ENCODE data around the gene APRT. TPM values are rescaled to one million over a fixed set of nuclear protein-coding genes. Genes with fewer than 3 reads are reported as not detected.

Gene APRT
- total RNA-seq, 1 experiment from 2014 or later: 134 TPM

- no TSS peak for BruUV-seq (replicated peaks)
- no peaks in the 10 kb centered on the region for H3K27me3 ChIP-seq (replicated peaks; ENCODE audit: insufficient read depth, low read depth, low read length, poor library complexity)
- H3K27ac ChIP-seq (ENCODE audit: low read depth, low read length, poor library complexity, severe bottlenecking): no peak overlapping the region
- no peak overlapping the region for H3K4me3 ChIP-seq (ENCODE audit: low read depth, low read length, poor library complexity, severe bottlenecking)
- no peak for TF ChIP-seq EZH2 (IDR thresholded peaks at IDR 0.05; ENCODE audit: borderline replicate concordance, low read depth, low read length, poor library complexity, severe bottlenecking)
- TF ChIP-seq, protein P1, sequence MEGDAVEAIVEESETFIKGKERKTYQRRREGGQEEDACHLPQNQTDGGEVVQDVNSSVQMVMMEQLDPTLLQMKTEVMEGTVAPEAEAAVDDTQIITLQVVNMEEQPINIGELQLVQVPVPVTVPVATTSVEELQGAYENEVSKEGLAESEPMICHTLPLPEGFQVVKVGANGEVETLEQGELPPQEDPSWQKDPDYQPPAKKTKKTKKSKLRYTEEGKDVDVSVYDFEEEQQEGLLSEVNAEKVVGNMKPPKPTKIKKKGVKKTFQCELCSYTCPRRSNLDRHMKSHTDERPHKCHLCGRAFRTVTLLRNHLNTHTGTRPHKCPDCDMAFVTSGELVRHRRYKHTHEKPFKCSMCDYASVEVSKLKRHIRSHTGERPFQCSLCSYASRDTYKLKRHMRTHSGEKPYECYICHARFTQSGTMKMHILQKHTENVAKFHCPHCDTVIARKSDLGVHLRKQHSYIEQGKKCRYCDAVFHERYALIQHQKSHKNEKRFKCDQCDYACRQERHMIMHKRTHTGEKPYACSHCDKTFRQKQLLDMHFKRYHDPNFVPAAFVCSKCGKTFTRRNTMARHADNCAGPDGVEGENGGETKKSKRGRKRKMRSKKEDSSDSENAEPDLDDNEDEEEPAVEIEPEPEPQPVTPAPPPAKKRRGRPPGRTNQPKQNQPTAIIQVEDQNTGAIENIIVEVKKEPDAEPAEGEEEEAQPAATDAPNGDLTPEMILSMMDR (conservative IDR thresholded peaks at IDR 0.05; ENCODE audit: low read depth, low read length): no peak
- no peaks in the 10 kb centered on the region for H3K36me3 ChIP-seq (ENCODE audit: insufficient read depth, low read length, poor library complexity, severe bottlenecking)
- ChIA-PET POLR2A (ENCODE audit: low non-redundant PET) (no interaction called here), CTCF (interaction anchor here (0.9 kb wide), 1 partner anchor 12 kb away, joined by 4 read pairs; no protein-coding TSS in a partner anchor)
- intact Hi-C loops (cut with micrococcal nuclease; ENCODE audit: unreplicated experiment): no loop called here
- DNase-seq (ENCODE audit: low spot score): no peak
- peaks cover 5% of the 10 kb centered on the region for H3K4me1 ChIP-seq (ENCODE audit: insufficient read depth, low read length, poor library complexity, severe bottlenecking)
- H3K9me3 ChIP-seq (ENCODE audit: low read depth, low read length, poor library complexity, severe bottlenecking): no peaks in the 10 kb centered on the region
These were observed 15.4 kb downstream of the APRT start for GRCh38 chr16:88796278-88796677.

DNA sequence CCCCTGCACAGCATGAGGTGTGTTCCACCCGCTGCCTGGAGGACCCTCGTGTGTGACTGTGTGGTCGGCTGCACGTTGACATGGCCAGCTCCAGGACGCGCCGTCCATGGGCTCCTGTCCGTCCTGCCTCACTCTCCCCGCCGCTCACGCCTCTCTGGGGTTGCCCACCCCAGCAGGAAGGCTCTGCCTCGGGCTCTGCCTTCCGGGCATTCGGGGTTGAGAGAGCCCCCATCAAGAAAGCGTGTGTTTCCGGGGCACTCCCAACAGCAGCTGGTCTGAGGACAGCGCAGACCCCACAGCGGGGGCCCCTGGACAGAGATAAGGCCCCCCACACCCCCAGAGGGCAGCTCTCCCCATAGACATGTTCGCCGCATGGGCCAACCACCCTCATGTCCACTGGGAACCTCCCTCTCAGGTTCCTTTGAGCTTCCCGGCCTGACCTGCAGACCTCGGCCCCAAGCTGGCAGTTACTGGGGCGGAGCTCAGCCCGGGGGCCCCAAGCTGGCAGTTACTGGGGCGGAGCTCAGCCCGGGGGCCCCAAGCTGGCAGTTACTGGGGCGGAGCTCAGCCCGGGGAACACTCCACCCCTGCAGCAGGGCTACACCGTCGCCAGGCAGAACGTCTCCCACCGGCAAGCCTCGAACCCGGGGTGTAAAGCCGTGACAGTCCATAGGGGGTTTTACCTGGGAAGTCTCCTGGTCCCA is 18.3 kb downstream of the APRT start:
- DNase-seq (ENCODE audit: low spot score): no peak
- Histone ChIP-seq H3K9me3 (ENCODE audit: low read depth, low read length, poor library complexity, severe bottlenecking) (no peaks in the 10 kb centered on the region), H3K27ac (ENCODE audit: low read depth, low read length, poor library complexity, severe bottlenecking) (no peak overlapping the region), H3K4me3 (ENCODE audit: low read depth, low read length, poor library complexity, severe bottlenecking) (no peak overlapping the region), H3K36me3 (ENCODE audit: insufficient read depth, low read length, poor library complexity, severe bottlenecking) (no peaks in the 10 kb centered on the region), H3K4me1 (ENCODE audit: insufficient read depth, low read length, poor library complexity, severe bottlenecking) (peaks cover 11% of the 10 kb centered on the region), H3K27me3 (replicated peaks; ENCODE audit: insufficient read depth, low read depth, low read length, poor library complexity) (no peaks in the 10 kb centered on the region)
- intact Hi-C loops (cut with micrococcal nuclease; ENCODE audit: unreplicated experiment): no loop called here
- ChIA-PET CTCF (interaction anchor here (0.7 kb wide), 1 partner anchor 1208 kb away, joined by 30 read pairs; no protein-coding TSS in a partner anchor), POLR2A (ENCODE audit: low non-redundant PET) (interaction anchor here (0.6 kb wide), 1 partner anchor 9 kb away, joined by 13 read pairs; no protein-coding TSS in a partner anchor)
- BruUV-seq (replicated peaks): no TSS peak
- TF ChIP-seq, protein P1 (conservative IDR thresholded peaks at IDR 0.05; ENCODE audit: low read depth, low read length): no peak
- no peak for TF ChIP-seq EZH2 (IDR thresholded peaks at IDR 0.05; ENCODE audit: borderline replicate concordance, low read depth, low read length, poor library complexity, severe bottlenecking)

GRCh38 chr16:88792668-88793250 is 19.0 kb downstream of the APRT start:
- Histone ChIP-seq H3K27ac (ENCODE audit: low read depth, low read length, poor library complexity, severe bottlenecking) (no peak overlapping the region), H3K4me1 (ENCODE audit: insufficient read depth, low read length, poor library complexity, severe bottlenecking) (peaks cover 11% of the 10 kb centered on the region), H3K4me3 (ENCODE audit: low read depth, low read length, poor library complexity, severe bottlenecking) (no peak overlapping the region), H3K9me3 (ENCODE audit: low read depth, low read length, poor library complexity, severe bottlenecking) (no peaks in the 10 kb centered on the region), H3K36me3 (ENCODE audit: insufficient read depth, low read length, poor library complexity, severe bottlenecking) (no peaks in the 10 kb centered on the region), H3K27me3 (replicated peaks; ENCODE audit: insufficient read depth, low read depth, low read length, poor library complexity) (no peaks in the 10 kb centered on the region)
- no peak for DNase-seq (ENCODE audit: low spot score)
- intact Hi-C loops (cut with micrococcal nuclease; ENCODE audit: unreplicated experiment): no loop called here
- no TSS peak for BruUV-seq (replicated peaks)
- CTCF ChIA-PET: interaction anchor here (0.7 kb wide), 1 partner anchor 1209 kb away, joined by 30 read pairs; no protein-coding TSS in a partner anchor
- TF ChIP-seq, protein P1 (conservative IDR thresholded peaks at IDR 0.05; ENCODE audit: low read depth, low read length): no peak
- no peak for TF ChIP-seq EZH2 (IDR thresholded peaks at IDR 0.05; ENCODE audit: borderline replicate concordance, low read depth, low read length, poor library complexity, severe bottlenecking)
- POLR2A ChIA-PET (ENCODE audit: low non-redundant PET): interaction anchor here (0.6 kb wide), 1 partner anchor 10 kb away, joined by 13 read pairs; no protein-coding TSS in a partner anchor
